ENCODE measurements around the gene CDK14. TPM values are rescaled to one million over a fixed set of nuclear protein-coding genes. Genes with fewer than 3 reads are reported as not detected.

Gene CDK14
- polyA plus RNA-seq, 1 donor from 2014 or later: 25.1 TPM

- Histone ChIP-seq H4K20me1 (ENCODE audit: insufficient read depth) (no peaks in the 10 kb centered on the region), H3K27me3 (ENCODE audit: insufficient read depth, low read depth, low read length) (no peaks in the 10 kb centered on the region), H3K9me2 (ENCODE audit: insufficient read depth, low read length) (no peaks in the 10 kb centered on the region), H3K9me3 (ENCODE audit: low read length) (no peaks in the 10 kb centered on the region), H3K36me3 (ENCODE audit: insufficient read depth, low read length) (no peaks in the 10 kb centered on the region), H3K4me3 (ENCODE audit: low read length) (no peak overlapping the region), H3K27ac (ENCODE audit: low read length) (no peak overlapping the region), H3F3A (ENCODE audit: insufficient read depth, low read length, poor library complexity, severe bottlenecking) (no peaks in the 10 kb centered on the region), H3K4me2 (ENCODE audit: low read length) (no peak overlapping the region), H2AFZ (ENCODE audit: low read depth, low read length) (no peak overlapping the region), H3K9ac (ENCODE audit: low read length) (no peak overlapping the region), H3K79me2 (replicated peaks; ENCODE audit: insufficient read depth, low read length) (peaks cover 3% of the 10 kb centered on the region)
- no peak for TF ChIP-seq POLR2AphosphoS5 (IDR thresholded peaks at IDR 0.05)
These were observed 352.0 kb downstream of the CDK14 start for GRCh38 chr7:90948085-90948484.

GRCh38 chr7:90951229-90951628 is 355.1 kb downstream of the CDK14 start:
- Histone ChIP-seq H3K9ac (ENCODE audit: low read length) (no peak overlapping the region), H3K36me3 (ENCODE audit: insufficient read depth, low read length) (no peaks in the 10 kb centered on the region), H3K27me3 (ENCODE audit: insufficient read depth, low read depth, low read length) (no peaks in the 10 kb centered on the region), H2AFZ (ENCODE audit: low read depth, low read length) (no peak overlapping the region), H3K9me2 (ENCODE audit: insufficient read depth, low read length) (no peaks in the 10 kb centered on the region), H3K4me3 (ENCODE audit: low read length) (no peak overlapping the region), H3K79me2 (replicated peaks; ENCODE audit: insufficient read depth, low read length) (peaks cover 7% of the 10 kb centered on the region), H3K27ac (ENCODE audit: low read length) (no peak overlapping the region), H3F3A (ENCODE audit: insufficient read depth, low read length, poor library complexity, severe bottlenecking) (no peaks in the 10 kb centered on the region), H3K4me2 (ENCODE audit: low read length) (no peak overlapping the region), H3K9me3 (ENCODE audit: low read length) (no peaks in the 10 kb centered on the region), H4K20me1 (ENCODE audit: insufficient read depth) (no peaks in the 10 kb centered on the region)
- no peak for TF ChIP-seq MXI1 (conservative IDR thresholded peaks at IDR 0.05; ENCODE audit: poor library complexity, severe bottlenecking)
- TF ChIP-seq SMC3 (conservative IDR thresholded peaks at IDR 0.05; ENCODE audit: poor library complexity): no peak
- no peak for TF ChIP-seq EZH2 (IDR thresholded peaks at IDR 0.05; ENCODE audit: borderline replicate concordance, insufficient read depth, low read length, poor library complexity, severe bottlenecking)
- no peak for TF ChIP-seq CTCF (IDR thresholded peaks at IDR 0.05; ENCODE audit: poor library complexity, severe bottlenecking)
- no peak for TF ChIP-seq TAF1 (IDR thresholded peaks at IDR 0.05; ENCODE audit: low read depth)
- no peak for TF ChIP-seq RAD21 (conservative IDR thresholded peaks at IDR 0.05)

GRCh38 chr7:90951986-90952954 is 356.1 kb downstream of the CDK14 start:
- Histone ChIP-seq H3K79me2 (replicated peaks; ENCODE audit: insufficient read depth, low read length) (peaks cover 7% of the 10 kb centered on the region), H3K27ac (ENCODE audit: low read length) (peak overlapping the region; percentile 42), H3K4me3 (ENCODE audit: low read length) (peak overlapping the region; percentile 51)

More at GRCh38 chr7:90951986-90952954, 356.1 kb downstream of the CDK14 start:
- Histone ChIP-seq H3K27me3 (ENCODE audit: insufficient read depth, low read depth, low read length) (no peaks in the 10 kb centered on the region), H4K20me1 (ENCODE audit: insufficient read depth) (no peaks in the 10 kb centered on the region), H2AFZ (ENCODE audit: low read depth, low read length) (no peak overlapping the region), H3K9me2 (ENCODE audit: insufficient read depth, low read length) (no peaks in the 10 kb centered on the region), H3K9ac (ENCODE audit: low read length) (no peak overlapping the region), H3F3A (ENCODE audit: insufficient read depth, low read length, poor library complexity, severe bottlenecking) (no peaks in the 10 kb centered on the region), H3K9me3 (ENCODE audit: low read length) (no peaks in the 10 kb centered on the region), H3K4me2 (ENCODE audit: low read length) (peak overlapping the region; percentile 59), H3K36me3 (ENCODE audit: insufficient read depth, low read length) (no peaks in the 10 kb centered on the region)
- TF ChIP-seq POLR2AphosphoS5 (IDR thresholded peaks at IDR 0.05): peak; percentile 40
- TF ChIP-seq MXI1 (conservative IDR thresholded peaks at IDR 0.05; ENCODE audit: poor library complexity, severe bottlenecking): no peak
- no peak for TF ChIP-seq CTCF (IDR thresholded peaks at IDR 0.05; ENCODE audit: poor library complexity, severe bottlenecking)
- no peak for TF ChIP-seq RAD21 (conservative IDR thresholded peaks at IDR 0.05)
- peak; percentile 60 for TF ChIP-seq EP300 (conservative IDR thresholded peaks at IDR 0.05; ENCODE audit: poor library complexity, severe bottlenecking)
